Measurements from ENCODE around the gene RPH3AL.

The RPH3AL gene

GRCh38 chr17:301681-302299 lies 50.8 kb downstream of the RPH3AL start:
- no peaks in the 10 kb centered on the region for H3K27me3 ChIP-seq (replicated peaks; ENCODE audit: control insufficient read depth, insufficient read depth, low read length, poor library complexity, severe bottlenecking)
- no peak overlapping the region for H3K27ac ChIP-seq (ENCODE audit: insufficient read depth, low read length, poor library complexity, severe bottlenecking)
- no peaks in the 10 kb centered on the region for H3K9me3 ChIP-seq (ENCODE audit: control insufficient read depth, low read length)
- no peak for DNase-seq
- H3K4me3 ChIP-seq (ENCODE audit: insufficient read depth, low read depth, low read length, poor library complexity, severe bottlenecking) = no peak overlapping the region
- no peaks in the 10 kb centered on the region for H3K36me3 ChIP-seq (ENCODE audit: control insufficient read depth, insufficient read depth, low read length)
- no peaks in the 10 kb centered on the region for H3K4me1 ChIP-seq (ENCODE audit: control insufficient read depth, insufficient read depth, low read length, poor library complexity, severe bottlenecking)

DNA sequence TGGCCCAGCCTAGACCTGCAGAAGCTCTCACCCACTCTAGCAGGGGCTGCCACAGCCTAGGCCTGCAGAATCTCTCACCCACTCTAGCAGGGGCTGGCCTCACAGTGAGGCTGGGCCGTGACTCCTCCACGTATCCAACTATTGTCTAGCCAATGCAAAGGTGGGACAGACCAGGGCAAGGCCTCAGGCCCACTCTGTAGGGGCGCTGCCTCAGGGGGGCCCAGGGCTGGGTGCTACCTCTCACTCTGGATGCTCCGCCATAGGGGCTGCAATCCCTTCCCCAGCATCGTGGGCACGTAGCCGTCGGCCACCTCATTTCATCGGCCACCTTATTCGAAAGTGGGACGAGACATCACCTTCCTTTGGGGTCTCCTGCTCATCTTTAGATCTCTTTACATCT lies 51.7 kb downstream of the RPH3AL start:
- Histone ChIP-seq H3K4me1 (ENCODE audit: control insufficient read depth, insufficient read depth, low read length, poor library complexity, severe bottlenecking) (no peaks in the 10 kb centered on the region), H3K27ac (ENCODE audit: insufficient read depth, low read length, poor library complexity, severe bottlenecking) (no peak overlapping the region), H3K4me3 (ENCODE audit: insufficient read depth, low read depth, low read length, poor library complexity, severe bottlenecking) (no peak overlapping the region), H3K9me3 (ENCODE audit: control insufficient read depth, low read length) (no peaks in the 10 kb centered on the region), H3K36me3 (ENCODE audit: control insufficient read depth, insufficient read depth, low read length) (no peaks in the 10 kb centered on the region), H3K27me3 (replicated peaks; ENCODE audit: control insufficient read depth, insufficient read depth, low read length, poor library complexity, severe bottlenecking) (no peaks in the 10 kb centered on the region)
- DNase-seq = no peak

- H3K27ac ChIP-seq (ENCODE audit: insufficient read depth, low read length, poor library complexity, severe bottlenecking) = no peak overlapping the region
- H3K36me3 ChIP-seq (ENCODE audit: control insufficient read depth, insufficient read depth, low read length) = no peaks in the 10 kb centered on the region
- H3K27me3 ChIP-seq (replicated peaks; ENCODE audit: control insufficient read depth, insufficient read depth, low read length, poor library complexity, severe bottlenecking) = no peaks in the 10 kb centered on the region
- no peak for DNase-seq
- H3K9me3 ChIP-seq (ENCODE audit: control insufficient read depth, low read length) = no peaks in the 10 kb centered on the region
- H3K4me3 ChIP-seq (ENCODE audit: insufficient read depth, low read depth, low read length, poor library complexity, severe bottlenecking) = no peak overlapping the region
- no peaks in the 10 kb centered on the region for H3K4me1 ChIP-seq (ENCODE audit: control insufficient read depth, insufficient read depth, low read length, poor library complexity, severe bottlenecking)
Observed at GRCh38 chr17:299546-299945, 53.1 kb downstream of the RPH3AL start.

GRCh38 chr17:298791-299450 lies 53.7 kb downstream of the RPH3AL start:
- no peaks in the 10 kb centered on the region for H3K36me3 ChIP-seq (ENCODE audit: control insufficient read depth, insufficient read depth, low read length)
- no peak overlapping the region for H3K27ac ChIP-seq (ENCODE audit: insufficient read depth, low read length, poor library complexity, severe bottlenecking)
- H3K4me1 ChIP-seq (ENCODE audit: control insufficient read depth, insufficient read depth, low read length, poor library complexity, severe bottlenecking) = no peaks in the 10 kb centered on the region
- no peak for DNase-seq
- no peaks in the 10 kb centered on the region for H3K9me3 ChIP-seq (ENCODE audit: control insufficient read depth, low read length)
- no peaks in the 10 kb centered on the region for H3K27me3 ChIP-seq (replicated peaks; ENCODE audit: control insufficient read depth, insufficient read depth, low read length, poor library complexity, severe bottlenecking)
- no peak overlapping the region for H3K4me3 ChIP-seq (ENCODE audit: insufficient read depth, low read depth, low read length, poor library complexity, severe bottlenecking)

DNA sequence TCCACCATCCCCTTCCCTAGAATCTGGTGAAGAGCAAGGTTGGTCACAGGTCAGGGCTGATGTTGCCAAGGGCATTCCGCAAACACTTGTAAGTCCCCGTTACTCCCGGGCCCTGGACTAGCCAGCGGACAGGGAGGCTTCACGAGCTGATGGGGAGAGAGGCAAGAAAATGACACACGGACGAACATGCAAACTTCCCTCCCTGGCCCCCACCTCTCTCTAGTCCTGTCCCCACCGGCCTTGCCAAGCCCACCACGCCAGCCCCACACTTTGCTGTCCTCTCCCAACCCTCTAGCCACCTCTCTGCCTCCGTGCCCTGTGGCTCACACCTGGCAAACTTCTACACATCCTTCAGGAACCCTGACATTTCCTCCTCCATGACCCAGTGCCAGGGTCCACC lies 54.8 kb downstream of the RPH3AL start:
- H3K9me3 ChIP-seq (ENCODE audit: control insufficient read depth, low read length) = no peaks in the 10 kb centered on the region
- no peak overlapping the region for H3K4me3 ChIP-seq (ENCODE audit: insufficient read depth, low read depth, low read length, poor library complexity, severe bottlenecking)
- H3K4me1 ChIP-seq (ENCODE audit: control insufficient read depth, insufficient read depth, low read length, poor library complexity, severe bottlenecking) = no peaks in the 10 kb centered on the region
- H3K36me3 ChIP-seq (ENCODE audit: control insufficient read depth, insufficient read depth, low read length) = no peaks in the 10 kb centered on the region
- H3K27ac ChIP-seq (ENCODE audit: insufficient read depth, low read length, poor library complexity, severe bottlenecking) = no peak overlapping the region
- H3K27me3 ChIP-seq (replicated peaks; ENCODE audit: control insufficient read depth, insufficient read depth, low read length, poor library complexity, severe bottlenecking) = no peaks in the 10 kb centered on the region
- DNase-seq = no peak

DNA sequence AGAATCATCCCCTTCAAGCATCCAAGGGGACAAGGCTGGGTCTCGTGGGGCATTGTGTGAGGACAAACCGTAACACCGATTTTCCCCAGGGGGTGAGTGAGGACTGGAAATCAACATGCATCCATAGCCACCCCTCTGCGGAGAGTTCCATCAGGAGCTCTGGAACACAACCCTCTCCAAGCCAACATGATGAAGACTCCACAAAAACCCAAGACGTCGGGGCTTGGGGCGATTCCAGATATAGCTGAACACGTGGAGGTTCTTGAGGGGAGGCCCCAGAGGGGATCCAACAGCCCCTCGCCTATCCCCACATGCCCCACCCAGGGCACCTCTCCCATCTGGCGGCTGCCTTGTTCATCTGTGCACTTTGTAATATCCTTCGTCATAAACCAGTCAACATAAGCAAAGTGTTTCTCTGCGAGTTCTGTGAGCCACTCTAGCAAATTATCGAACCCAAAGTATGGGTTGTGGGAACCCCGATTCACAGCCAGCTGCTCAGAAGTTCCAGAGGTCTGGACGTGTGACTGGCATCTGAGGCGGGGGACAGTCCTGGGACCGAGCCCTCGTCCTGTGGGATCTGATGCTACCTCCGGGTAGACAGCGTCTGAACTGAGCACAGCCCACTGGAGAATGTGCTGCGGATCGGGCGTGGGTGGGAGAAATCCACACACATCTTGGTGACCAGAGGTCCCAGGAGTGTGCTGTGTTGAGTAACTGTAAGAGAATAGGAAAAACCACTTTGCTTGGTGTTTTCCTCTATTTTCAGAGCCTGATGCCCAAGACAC lies 55.5 kb downstream of the RPH3AL start:
- no peaks in the 10 kb centered on the region for H3K9me3 ChIP-seq (ENCODE audit: control insufficient read depth, low read length)
- no peaks in the 10 kb centered on the region for H3K36me3 ChIP-seq (ENCODE audit: control insufficient read depth, insufficient read depth, low read length)
- no peak overlapping the region for H3K4me3 ChIP-seq (ENCODE audit: insufficient read depth, low read depth, low read length, poor library complexity, severe bottlenecking)
- H3K27me3 ChIP-seq (replicated peaks; ENCODE audit: control insufficient read depth, insufficient read depth, low read length, poor library complexity, severe bottlenecking) = no peaks in the 10 kb centered on the region
- no peaks in the 10 kb centered on the region for H3K4me1 ChIP-seq (ENCODE audit: control insufficient read depth, insufficient read depth, low read length, poor library complexity, severe bottlenecking)
- H3K27ac ChIP-seq (ENCODE audit: insufficient read depth, low read length, poor library complexity, severe bottlenecking) = no peak overlapping the region
- DNase-seq = no peak

DNA sequence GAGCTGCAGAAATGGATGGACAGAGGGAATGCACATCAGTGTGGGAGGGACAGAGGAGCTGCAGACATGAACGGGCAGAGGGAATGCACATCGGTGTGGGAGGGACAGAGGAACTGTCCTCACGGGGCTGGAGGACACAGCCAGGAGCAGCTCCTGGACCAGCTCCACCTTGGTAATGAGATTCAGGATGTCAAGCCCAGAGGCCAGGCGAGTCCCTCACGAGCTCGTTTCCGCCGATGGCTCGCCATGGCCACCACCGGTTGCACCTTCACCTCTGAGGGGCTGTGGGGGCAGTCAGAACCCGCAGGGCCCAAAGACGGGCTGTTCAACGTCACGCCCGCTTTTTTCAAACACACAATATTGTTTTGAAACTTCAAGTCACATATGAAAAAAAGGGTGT lies 56.2 kb downstream of the RPH3AL start:
- H3K4me1 ChIP-seq (ENCODE audit: control insufficient read depth, insufficient read depth, low read length, poor library complexity, severe bottlenecking) = no peaks in the 10 kb centered on the region
- DNase-seq = no peak
- no peaks in the 10 kb centered on the region for H3K9me3 ChIP-seq (ENCODE audit: control insufficient read depth, low read length)
- no peaks in the 10 kb centered on the region for H3K36me3 ChIP-seq (ENCODE audit: control insufficient read depth, insufficient read depth, low read length)
- H3K4me3 ChIP-seq (ENCODE audit: insufficient read depth, low read depth, low read length, poor library complexity, severe bottlenecking) = no peak overlapping the region
- no peak overlapping the region for H3K27ac ChIP-seq (ENCODE audit: insufficient read depth, low read length, poor library complexity, severe bottlenecking)
- no peaks in the 10 kb centered on the region for H3K27me3 ChIP-seq (replicated peaks; ENCODE audit: control insufficient read depth, insufficient read depth, low read length, poor library complexity, severe bottlenecking)

DNA sequence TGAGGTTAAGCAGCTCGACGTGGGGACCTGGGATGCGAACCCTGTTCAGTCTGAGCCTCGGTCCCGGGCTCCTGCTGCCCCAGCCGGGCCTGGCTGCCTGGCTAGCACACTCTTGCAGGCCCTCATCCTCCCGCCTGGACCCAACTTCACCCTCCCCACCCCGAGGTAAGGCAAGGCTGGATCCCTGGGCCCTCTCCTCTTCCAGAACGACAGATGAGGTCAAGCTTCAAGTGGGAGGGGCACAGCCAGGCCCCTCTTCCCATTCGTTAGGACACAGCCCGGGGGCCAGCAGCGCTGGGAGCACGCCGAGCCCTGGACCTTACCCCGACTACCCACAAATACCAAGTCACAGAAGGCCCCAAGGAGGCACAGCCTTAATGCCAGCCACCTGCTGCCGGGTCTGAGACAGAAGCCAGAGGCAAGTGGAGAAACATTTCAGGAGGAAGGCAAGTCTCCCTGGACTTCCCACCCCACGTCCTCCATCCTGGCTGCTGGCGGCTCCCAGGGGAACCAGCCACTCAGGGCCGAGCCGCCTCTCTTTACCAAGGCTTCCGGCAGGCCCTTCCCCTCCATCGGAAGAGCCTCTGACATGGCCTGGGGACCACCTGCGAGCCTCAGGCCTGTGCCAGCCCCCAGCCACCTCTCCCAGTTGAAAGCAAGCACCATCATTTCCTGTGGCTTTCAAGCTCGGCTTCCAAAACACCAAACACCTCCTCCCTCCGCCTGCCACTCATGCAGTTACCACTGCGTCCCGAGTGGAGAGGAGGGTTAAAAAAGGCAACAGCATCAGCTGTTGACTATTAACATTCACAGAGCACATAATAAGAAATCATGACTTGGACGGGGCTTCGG lies 59.9 kb downstream of the RPH3AL start:
- Histone ChIP-seq H3K27ac (ENCODE audit: insufficient read depth, low read length, poor library complexity, severe bottlenecking) (no peak overlapping the region), H3K4me3 (ENCODE audit: insufficient read depth, low read depth, low read length, poor library complexity, severe bottlenecking) (no peak overlapping the region), H3K36me3 (ENCODE audit: control insufficient read depth, insufficient read depth, low read length) (no peaks in the 10 kb centered on the region), H3K27me3 (replicated peaks; ENCODE audit: control insufficient read depth, insufficient read depth, low read length, poor library complexity, severe bottlenecking) (no peaks in the 10 kb centered on the region), H3K9me3 (ENCODE audit: control insufficient read depth, low read length) (no peaks in the 10 kb centered on the region), H3K4me1 (ENCODE audit: control insufficient read depth, insufficient read depth, low read length, poor library complexity, severe bottlenecking) (no peaks in the 10 kb centered on the region)
- no peak for DNase-seq

GRCh38 chr17:292016-292415 lies 60.6 kb downstream of the RPH3AL start:
- Histone ChIP-seq H3K4me3 (ENCODE audit: insufficient read depth, low read depth, low read length, poor library complexity, severe bottlenecking) (no peak overlapping the region), H3K36me3 (ENCODE audit: control insufficient read depth, insufficient read depth, low read length) (no peaks in the 10 kb centered on the region), H3K27me3 (replicated peaks; ENCODE audit: control insufficient read depth, insufficient read depth, low read length, poor library complexity, severe bottlenecking) (no peaks in the 10 kb centered on the region), H3K9me3 (ENCODE audit: control insufficient read depth, low read length) (no peaks in the 10 kb centered on the region), H3K4me1 (ENCODE audit: control insufficient read depth, insufficient read depth, low read length, poor library complexity, severe bottlenecking) (no peaks in the 10 kb centered on the region), H3K27ac (ENCODE audit: insufficient read depth, low read length, poor library complexity, severe bottlenecking) (no peak overlapping the region)
- DNase-seq = no peak
